ENCODE data around the gene PRSS35.
A peak's percentile ranks its signal among the peaks of the same experiment; 100 is the strongest.

- TF ChIP-seq CTCF (IDR thresholded peaks at IDR 0.05; ENCODE audit: low read depth, low read length), result peak; percentile 44
- TF ChIP-seq EZH2phosphoT487 (IDR thresholded peaks at IDR 0.05; ENCODE audit: low read depth), result no peak
Measured at GRCh38 chr6:83511901-83512681, at the start of gene PRSS35.

All from OCI-LY3 (cell line).